MG63 (cell line): ENCODE results near the gene LGALS7. TPM values are rescaled to one million over a fixed set of nuclear protein-coding genes. Genes with fewer than 3 reads are reported as not detected.
"Not testable (repeated sequence)": the region's sequence is repeated elsewhere in the genome, so short reads cannot be mapped to it uniquely, and the experiment has no call there.

Experiments
- DNase-seq: peaks from one replicate; pipeline ENCODE4 v3.0.0-alpha.2; 2020
- H3K27me3 ChIP-seq: fragments of 250-450 bp; sonication (Bioruptor Pico); 2 replicates; pipeline ENCODE4 v1.5.1; 2020; ENCODE audit warnings: mild to moderate bottlenecking, moderate library complexity
- H3K36me3 ChIP-seq: fragments of 250-450 bp; sonication (Bioruptor Pico); 2 replicates; pipeline ENCODE4 v1.5.1; 2020; ENCODE audit warnings: mild to moderate bottlenecking, moderate library complexity
- H3K4me3 ChIP-seq: fragments of 250-450 bp; sonication (Bioruptor Pico); 2 replicates; pipeline ENCODE4 v1.5.1; 2020; ENCODE audit warnings: mild to moderate bottlenecking, moderate library complexity
- H3K9me3 ChIP-seq: fragments of 250-450 bp; sonication (Bioruptor Pico); 2 replicates; pipeline ENCODE4 v1.5.1; 2020; ENCODE audit warnings: mild to moderate bottlenecking, moderate library complexity
- total RNA-seq: library from RNA; depleted of rRNA; stranded (reverse); fragments of >200 nt; shearing (Covaris generic); gene quantifications from 2 replicates; pipeline ENCODE4 v1.2.3, GENCODE V29; 2014; ENCODE audit warnings: low replicate concordance; rRNA removed

Gene LGALS7
- not detected in 2 replicates for total RNA-seq

DNA sequence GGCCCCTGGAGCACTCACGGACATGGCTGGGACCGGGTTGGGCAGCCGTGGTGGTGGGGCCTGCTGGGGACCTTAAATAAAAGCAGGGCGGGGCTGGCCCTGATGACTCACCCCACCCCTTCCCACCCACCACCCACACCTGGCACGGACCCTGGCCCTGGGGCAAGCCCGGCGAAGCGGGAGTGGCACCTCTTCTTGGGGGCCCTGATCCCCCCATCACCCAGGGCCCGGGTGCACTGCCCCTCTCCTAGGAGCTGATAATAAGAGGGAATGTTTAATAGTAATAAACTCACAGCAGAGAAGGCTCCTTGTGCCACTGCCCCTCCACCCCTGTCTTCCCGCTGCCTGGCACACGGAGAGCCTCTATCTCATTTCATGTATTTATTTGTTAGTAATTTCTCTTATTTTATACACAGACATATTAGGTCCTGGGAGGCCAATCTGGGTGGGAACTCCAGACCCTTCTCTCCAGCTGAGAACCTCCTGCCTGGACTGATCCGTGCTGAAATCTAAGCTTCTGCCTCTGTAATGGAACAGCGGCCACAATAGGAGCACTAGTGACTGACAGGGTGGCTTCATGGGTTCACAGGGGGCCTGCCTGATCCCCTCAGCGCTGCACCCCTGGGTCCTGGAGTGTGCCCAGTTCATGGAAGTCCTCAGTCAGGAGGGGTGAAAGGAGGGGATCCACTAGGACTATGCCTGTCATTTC is at the start of gene LGALS7:
TSS of gene LGALS7 (minus strand) at position 49 of the 709 bp plus-strand sequence. CDS start at position 24, 25 bp downstream.
- H3K9me3 ChIP-seq: no peaks in the 10 kb centered on the region
- no peak for DNase-seq
- H3K36me3 ChIP-seq: no peaks in the 10 kb centered on the region
- no peak within 1 kb of the TSS for H3K4me3 ChIP-seq
- no peaks in the 10 kb centered on the region for H3K27me3 ChIP-seq

DNA sequence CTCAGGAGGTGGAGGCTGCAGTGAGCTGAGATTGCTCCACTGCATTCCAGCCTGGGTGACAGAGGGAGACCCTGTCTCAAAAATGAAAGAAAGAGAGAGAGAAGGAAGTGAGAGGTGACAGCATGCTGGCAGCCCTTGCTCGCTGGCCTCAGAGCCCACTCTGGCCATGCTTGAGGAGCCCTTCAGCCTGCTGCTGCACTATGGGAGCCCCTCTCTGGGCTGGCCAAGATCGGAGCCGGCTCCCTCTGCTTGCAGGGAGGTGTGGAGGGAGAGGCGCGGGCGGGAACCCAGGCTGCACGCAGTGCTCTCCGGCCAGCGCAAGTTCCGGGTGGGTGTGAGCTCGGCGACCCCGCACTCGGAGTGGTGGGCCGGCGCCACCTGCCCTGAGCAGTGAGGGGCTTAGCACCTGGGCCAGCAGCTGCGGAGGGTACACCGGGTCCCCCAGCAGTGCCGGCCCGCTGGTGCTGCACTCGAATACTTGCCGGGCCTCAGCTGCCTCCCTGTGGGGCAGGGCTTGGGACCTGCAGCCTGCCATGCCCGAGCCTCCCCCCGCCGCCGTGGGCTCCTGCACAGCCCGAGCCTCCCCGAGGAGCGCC is 48.0 kb upstream of the LGALS7 start:
- H3K36me3 ChIP-seq: peaks cover 27% of the 10 kb centered on the region
- H3K4me3 ChIP-seq, H3K9me3 ChIP-seq, DNase-seq, H3K27me3 ChIP-seq: not testable (repeated sequence)

GRCh38 chr19:38819231-38819920 is 46.1 kb upstream of the LGALS7 start:
- no peaks in the 10 kb centered on the region for H3K27me3 ChIP-seq
- H3K9me3 ChIP-seq: peaks cover 4% of the 10 kb centered on the region; the same call in 1 of the 2 replicates
- H3K4me3 ChIP-seq: no peak overlapping the region
- H3K36me3 ChIP-seq: peaks cover 27% of the 10 kb centered on the region
- no peak for DNase-seq

DNA sequence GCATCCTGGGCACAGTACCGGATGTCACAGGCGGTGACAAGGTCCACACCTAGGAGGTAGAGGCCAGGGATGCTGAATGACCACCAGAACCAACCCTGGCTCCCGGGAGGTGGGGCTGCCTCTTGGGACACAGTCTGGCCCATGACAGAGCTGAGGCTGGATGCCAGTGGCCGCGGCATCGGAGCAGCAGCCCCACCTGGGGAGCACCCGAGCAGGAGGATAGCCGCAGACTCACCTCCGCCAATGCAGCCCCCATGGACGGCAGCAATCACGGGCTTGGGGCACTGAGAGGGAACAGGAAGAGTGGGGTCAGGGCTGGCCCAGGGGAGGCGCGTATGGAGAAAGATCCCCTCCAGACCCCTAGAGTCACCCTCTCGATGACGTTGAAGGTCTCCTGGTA is 43.8 kb upstream of the LGALS7 start:
- DNase-seq: no peak

DNA sequence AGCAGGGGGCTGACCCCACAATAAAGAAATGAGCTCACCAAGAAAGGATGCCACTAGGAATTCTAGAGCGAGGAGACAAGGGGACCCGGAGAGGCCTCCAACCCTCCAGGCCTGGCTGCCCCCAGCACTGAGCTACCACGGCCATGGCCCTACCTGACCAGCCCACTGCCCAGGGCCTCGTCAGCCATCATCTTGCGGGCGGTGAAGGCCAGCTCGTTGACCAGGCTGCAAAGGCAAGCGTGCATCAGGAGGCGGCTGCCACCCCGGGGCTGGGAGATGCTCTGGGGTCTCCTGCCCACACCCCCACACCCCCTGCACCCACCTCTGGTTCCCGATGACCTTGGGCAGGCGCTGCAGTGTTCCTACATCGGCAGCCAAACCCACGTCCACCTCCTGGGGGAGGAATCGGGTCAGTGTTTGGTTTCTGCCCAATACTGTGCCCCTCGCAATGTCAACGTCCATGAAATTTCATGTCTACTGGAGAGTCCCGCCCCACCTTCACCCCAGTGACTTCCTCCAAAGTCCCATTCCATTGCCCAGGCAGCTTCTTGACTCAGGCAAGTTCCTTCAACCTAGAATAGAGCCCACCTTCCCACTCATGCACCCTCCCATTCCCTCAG is 42.9 kb upstream of the LGALS7 start:
- Histone ChIP-seq H3K9me3 (no peaks in the 10 kb centered on the region), H3K36me3 (peaks cover 14% of the 10 kb centered on the region), H3K27me3 (no peaks in the 10 kb centered on the region), H3K4me3 (no peak overlapping the region)
- DNase-seq: no peak

More for the DNA sequence above, 43.8 kb upstream of the LGALS7 start:
- no peaks in the 10 kb centered on the region for H3K27me3 ChIP-seq
- no peaks in the 10 kb centered on the region for H3K9me3 ChIP-seq
- peaks cover 14% of the 10 kb centered on the region for H3K36me3 ChIP-seq
- no peak overlapping the region for H3K4me3 ChIP-seq

DNA sequence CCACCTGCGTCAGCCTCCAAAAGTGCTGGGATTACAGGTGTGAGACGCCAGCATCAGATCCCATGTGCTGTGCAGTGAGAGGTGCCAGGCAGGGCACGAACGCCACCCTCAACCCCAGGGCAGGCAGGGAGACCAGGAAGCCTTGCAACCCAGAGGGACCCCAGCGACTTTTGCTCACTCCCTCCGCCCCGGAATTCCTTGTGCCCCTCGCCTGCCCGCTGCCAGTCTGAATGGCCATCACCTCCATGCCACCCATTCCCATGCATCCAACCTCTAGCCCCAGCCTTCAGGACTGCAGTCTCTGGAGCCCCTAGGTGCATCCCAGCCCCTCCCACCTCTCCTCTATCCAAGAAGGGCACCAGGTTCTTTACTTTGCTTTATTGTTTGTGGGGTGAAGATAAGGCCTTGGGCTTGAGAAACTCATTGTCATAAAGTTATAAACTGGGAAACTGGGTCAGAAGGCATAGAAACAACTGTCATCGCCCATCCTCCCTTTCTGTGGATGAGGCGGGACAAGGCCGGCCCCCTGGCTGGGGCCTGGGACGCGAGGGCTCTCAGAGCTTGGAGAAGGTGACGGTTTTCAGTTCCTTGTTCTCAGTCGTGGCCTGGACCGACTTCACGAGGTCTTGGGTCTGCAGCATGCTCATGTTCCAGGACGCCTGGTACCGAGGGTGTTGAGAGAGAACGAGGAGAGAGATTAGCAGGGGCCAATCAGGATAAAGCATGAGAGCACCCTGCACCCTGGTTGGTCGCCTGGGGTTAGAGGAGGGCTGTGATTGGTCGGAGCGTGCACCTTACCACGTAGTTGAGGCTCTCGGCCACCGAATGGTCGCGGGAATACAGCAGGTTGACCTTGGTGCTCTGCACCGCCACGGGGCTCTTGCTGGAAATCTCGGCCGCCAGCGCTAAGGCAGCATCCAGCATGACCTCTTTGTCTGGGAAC is 42.0 kb upstream of the LGALS7 start:
- peaks cover 14% of the 10 kb centered on the region for H3K36me3 ChIP-seq
- no peak for DNase-seq
- no peak overlapping the region for H3K4me3 ChIP-seq
- no peaks in the 10 kb centered on the region for H3K27me3 ChIP-seq
- H3K9me3 ChIP-seq: no peaks in the 10 kb centered on the region

DNA sequence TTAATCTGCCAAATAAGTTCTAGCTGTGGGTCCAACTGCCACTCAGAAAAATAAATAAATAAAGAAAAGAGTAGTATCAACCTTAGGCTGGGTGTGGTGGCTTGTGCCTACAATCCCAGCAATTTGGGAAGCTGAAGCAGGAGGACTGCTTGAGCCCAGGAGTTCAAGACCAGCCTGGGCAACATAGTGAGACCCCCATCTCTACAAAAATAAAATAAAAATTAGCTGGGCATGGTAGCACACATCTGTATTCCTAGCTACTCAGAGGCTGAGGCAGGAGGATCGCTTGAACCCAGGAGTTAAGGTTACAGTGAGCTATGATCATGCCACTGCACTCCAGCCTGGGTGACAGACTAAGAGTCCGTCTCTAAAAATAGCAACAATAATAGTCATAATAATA is 40.6 kb upstream of the LGALS7 start:
- H3K27me3 ChIP-seq, H3K9me3 ChIP-seq, H3K4me3 ChIP-seq, DNase-seq: not testable (repeated sequence)
- peaks cover 14% of the 10 kb centered on the region for H3K36me3 ChIP-seq

GRCh38 chr19:38813323-38813722 is 40.0 kb upstream of the LGALS7 start:
- Histone ChIP-seq H3K9me3 (no peaks in the 10 kb centered on the region), H3K27me3 (no peaks in the 10 kb centered on the region), H3K4me3 (no peak overlapping the region), H3K36me3 (peaks cover 14% of the 10 kb centered on the region)
- DNase-seq: no peak

DNA sequence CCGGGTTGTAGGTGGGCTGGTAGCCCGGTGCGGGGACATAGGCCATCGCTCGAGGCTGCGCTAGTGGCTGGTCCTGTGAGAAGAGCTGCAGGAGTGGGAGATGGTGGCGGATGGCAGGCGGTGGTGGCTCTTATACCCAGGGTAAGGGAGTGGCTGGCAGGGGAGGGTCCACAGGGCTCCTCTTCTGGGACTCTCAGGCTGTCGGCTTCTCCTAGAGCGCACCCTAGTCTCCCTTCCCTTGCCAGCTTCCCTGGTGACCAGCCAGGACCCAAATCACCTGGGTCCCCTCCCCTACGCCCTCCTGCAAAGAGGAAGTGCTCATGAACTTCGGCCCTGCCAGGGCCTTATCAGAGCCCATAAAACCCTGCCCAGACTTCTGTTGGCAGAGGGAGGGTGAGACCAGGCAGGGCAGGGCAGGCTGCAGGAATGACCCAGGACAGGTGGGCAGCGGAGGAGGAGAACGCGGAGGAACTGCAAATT is 39.6 kb upstream of the LGALS7 start, which contains the start of gene LGALS4:
TSS of gene LGALS4 (minus strand) at position 105 of the 480 bp plus-strand sequence. CDS start at position 46, 59 bp downstream.
- Histone ChIP-seq H3K27me3 (no peaks in the 10 kb centered on the region), H3K9me3 (no peaks in the 10 kb centered on the region), H3K36me3 (peaks cover 12% of the 10 kb centered on the region), H3K4me3 (no peak within 1 kb of the TSS)
- no peak for DNase-seq

GRCh38 chr19:38812009-38812840 is 38.9 kb upstream of the LGALS7 start:
- Histone ChIP-seq H3K27me3 (no peaks in the 10 kb centered on the region), H3K36me3 (peaks cover 7% of the 10 kb centered on the region), H3K9me3 (no peaks in the 10 kb centered on the region), H3K4me3 (no peak overlapping the region)
- no peak for DNase-seq

DNA sequence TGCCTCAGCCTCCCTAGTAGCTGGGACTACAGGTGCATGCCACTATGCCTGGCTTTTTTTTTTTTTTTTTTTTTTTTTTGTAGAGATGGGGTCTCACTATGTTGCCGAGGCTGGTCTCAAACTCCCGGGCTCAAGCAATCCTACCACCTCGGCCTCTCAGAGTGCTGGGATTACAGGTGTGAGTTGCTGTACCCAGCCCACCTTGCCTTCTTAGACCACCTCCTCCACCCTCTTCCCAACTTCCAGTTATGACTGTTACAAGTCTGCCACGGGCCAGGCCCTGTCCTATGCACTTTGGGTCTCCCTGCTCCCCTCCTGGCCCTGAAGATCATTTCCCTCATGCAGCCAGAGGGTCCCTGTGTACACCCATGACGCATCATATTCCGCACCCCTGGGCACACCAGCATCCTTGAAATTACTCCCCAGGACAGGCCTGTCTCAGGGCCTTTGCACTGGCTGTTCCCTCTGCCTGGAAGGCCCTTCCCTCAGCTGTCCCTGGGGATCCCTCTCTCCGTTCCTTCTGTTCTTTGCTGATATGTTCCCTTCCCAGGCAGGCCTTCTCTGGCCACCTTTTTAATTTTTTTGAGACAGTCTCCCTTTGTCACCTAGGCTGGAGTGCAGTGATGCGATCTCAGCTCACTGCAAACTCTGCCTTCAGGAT is 36.4 kb upstream of the LGALS7 start:
- H3K9me3 ChIP-seq: no peaks in the 10 kb centered on the region
- no peak overlapping the region for H3K4me3 ChIP-seq
- H3K36me3 ChIP-seq: no peaks in the 10 kb centered on the region; the same call in 1 of the 2 replicates

GRCh38 chr19:38808741-38809140 is 35.4 kb upstream of the LGALS7 start:
- Histone ChIP-seq H3K36me3 (no peaks in the 10 kb centered on the region), H3K27me3 (no peaks in the 10 kb centered on the region), H3K4me3 (no peak overlapping the region), H3K9me3 (no peaks in the 10 kb centered on the region)
- DNase-seq: no peak

More for the DNA sequence above, 36.4 kb upstream of the LGALS7 start:
- no peak for DNase-seq
- H3K27me3 ChIP-seq: no peaks in the 10 kb centered on the region

DNA sequence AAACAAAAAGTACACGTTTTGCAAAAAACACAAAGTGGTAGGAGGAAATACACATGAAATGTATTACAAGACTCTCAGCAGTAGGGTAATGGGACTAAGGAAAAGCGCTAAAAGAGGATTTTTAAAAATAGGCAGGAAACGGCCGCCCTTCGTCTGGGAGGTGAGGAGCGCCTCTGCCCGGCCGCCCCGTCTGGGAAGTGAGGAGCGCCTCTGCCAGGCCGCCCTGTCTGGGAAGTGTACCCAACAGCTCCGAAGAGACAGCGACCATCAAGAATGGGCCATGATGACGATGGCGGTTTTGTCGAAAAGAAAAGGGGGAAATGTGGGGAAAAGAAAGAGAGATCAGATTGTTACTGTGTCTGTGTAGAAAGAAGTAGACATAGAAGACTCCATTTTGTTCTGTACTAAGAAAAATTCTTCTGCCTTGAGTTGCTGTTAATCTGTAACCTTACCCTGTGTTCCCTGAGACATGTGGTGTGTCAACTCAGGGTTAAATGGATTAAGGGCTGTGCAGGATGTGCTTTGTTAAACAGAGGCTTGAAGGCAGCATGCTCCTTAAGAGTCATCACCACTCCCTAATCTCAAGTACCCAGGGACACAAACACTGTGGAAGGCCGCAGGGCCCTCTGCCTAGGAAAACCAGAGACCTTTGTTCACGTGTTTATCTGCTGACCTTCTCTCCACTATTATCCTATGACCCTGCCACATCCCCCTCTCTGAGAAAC is 34.2 kb upstream of the LGALS7 start:
- DNase-seq, H3K36me3 ChIP-seq, H3K9me3 ChIP-seq, H3K27me3 ChIP-seq, H3K4me3 ChIP-seq: not testable (repeated sequence)

DNA sequence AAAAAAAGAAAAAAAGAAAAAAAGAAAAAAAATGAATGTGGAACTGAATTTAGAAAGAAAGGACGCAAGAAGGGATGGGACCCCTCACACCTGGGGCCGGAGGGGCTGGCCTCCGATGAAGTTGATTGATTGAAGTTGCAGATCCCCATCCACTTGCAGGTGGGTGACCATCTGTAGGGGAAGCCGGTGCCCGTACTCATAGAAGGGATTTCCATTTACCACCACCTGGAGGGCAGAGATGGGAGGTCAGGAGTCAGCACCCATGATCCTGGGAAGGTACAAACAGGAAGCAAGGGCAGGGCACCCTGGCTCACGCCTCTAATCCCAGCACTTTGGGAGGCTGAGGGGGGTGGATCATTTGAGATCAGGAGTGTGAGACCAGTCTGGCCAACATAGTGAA is 33.1 kb upstream of the LGALS7 start:
- Histone ChIP-seq H3K4me3 (no peak overlapping the region), H3K36me3 (no peaks in the 10 kb centered on the region), H3K27me3 (no peaks in the 10 kb centered on the region), H3K9me3 (no peaks in the 10 kb centered on the region)
- no peak for DNase-seq
